D341Med (cell line): Measurements from ENCODE around the gene CNPPD1.

Experiments used
- DNase-seq: peaks from one replicate; pipeline ENCODE4 v3.0.0; 2012; ENCODE audit warnings: low spot score

The CNPPD1 gene

GRCh38 chr2:219176818-219177551 lies at the start of gene CNPPD1:
Gene CNPPD1, minus strand, starts transcription at chr2:219176925. Its CDS starts 97 bp downstream, at chr2:219176828.
- DNase-seq: peak; percentile 89

DNA sequence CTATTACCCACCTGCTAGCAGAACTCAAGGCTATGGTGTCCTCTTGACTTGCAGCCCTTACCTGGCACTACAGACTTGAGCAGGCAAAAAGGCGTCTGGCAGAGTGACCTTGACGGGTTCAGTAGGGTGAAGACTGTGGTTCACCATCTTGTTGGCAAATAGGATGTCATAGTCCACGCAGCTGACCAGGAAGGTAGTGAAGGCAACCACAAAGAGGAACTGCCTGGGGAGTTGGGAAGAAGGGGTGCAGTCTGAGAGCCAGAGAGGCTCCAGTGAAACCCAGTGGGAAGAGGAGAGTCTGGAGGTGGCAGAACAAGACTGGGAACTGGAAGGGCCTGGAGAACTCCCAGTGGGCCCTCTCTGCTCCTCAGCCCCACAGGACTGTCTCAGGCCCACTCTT lies 48.6 kb upstream of the CNPPD1 start:
- no peak for DNase-seq

GRCh38 chr2:219223831-219224610 lies 47.3 kb upstream of the CNPPD1 start:
- no peak for DNase-seq

DNA sequence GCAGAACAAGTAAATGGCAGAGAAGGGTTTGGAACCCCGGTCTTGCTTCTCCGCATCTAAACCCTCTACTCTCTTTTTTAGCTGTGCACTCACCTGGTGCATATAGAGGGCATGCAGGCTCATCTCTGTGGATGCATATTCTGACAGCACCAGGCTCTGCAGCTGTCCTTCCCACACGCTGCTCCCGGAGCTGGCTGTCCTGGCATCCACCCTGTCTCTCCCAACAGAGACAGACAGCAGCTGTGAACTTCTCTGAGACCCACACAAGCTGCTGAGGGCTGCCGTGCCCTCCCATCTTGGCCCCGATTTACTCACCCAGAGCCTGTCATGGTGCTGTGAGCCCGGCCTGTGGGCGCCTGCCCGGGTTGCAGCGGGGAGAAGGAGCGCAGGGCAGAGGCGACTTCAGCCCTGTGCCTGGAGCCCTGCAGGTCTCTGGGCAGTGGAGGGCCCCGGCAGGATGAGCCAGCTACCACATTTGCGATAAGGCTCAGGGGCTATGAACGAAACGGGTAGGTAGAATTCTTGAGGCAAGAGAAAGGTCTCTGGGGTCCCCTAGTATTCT lies 45.3 kb upstream of the CNPPD1 start:
- no peak for DNase-seq

DNA sequence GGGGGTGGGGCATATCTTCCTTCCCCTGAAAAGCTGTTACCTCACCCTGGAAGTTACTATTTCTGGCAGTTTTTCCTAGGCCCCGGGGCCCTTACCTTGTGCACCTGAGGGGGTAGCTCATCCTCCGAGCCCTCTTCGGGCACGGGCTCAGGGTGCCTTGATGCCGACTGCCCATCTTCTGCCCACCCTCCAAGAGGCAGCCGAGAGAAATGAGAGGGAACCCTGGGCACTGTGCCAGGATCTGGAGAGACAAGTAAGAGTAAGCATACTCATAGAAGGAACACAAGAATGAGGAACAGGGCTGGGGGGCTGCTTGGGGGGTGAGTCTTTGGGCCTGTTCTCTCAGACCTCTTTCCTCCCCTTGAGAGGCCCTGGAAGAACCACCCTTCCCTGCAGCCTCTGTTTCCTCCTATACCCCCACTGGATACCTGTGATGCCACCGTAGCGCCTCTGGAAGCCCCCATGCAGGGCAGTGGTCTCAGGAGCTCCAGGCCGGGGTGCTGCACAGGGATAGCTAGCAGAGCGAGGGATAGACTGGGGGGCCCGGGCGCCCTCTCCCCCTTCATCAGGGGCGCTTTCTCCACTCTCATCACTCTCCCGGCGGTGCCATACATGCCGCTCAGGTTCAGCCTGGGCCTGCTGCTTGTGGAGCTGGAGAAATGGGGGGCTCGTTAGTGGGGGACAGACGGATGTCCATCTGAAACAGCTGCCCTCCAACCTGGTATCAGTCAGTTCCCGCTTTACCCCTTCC lies 44.1 kb upstream of the CNPPD1 start:
- DNase-seq: no peak

- DNase-seq: no peak
Observed at GRCh38 chr2:219219784-219220532, 43.2 kb upstream of the CNPPD1 start.

- DNase-seq: peak; percentile 95
Observed at GRCh38 chr2:219218732-219219701, 42.3 kb upstream of the CNPPD1 start, which contains the start of gene ABCB6. Gene ABCB6, minus strand, starts transcription at chr2:219218958. Its CDS starts 285 bp downstream, at chr2:219218673.

- DNase-seq: peak; percentile 57
Observed at GRCh38 chr2:219218217-219218731, 41.5 kb upstream of the CNPPD1 start.

- no peak for DNase-seq
Observed at GRCh38 chr2:219216535-219216915, 39.8 kb upstream of the CNPPD1 start.

GRCh38 chr2:219215871-219216534 lies 39.3 kb upstream of the CNPPD1 start:
- no peak for DNase-seq

DNA sequence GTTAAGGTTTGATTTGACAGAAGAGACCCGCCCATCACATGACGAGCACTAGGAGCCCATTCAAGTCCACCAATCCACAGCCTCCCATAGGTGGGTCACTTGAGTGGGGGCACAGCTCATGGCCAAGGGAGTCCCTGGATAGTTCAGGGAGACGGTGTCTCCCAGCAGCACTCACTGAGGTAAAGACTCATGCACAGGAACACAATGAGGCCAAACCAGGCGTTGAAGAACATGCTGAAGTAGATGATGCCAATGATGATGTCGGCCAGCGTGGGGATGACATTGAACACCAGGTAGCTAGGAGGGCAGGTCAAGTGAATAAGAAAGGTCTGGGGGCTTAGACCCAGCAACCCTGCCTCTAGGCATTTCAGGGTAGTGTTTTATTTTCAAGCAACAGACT lies 38.1 kb upstream of the CNPPD1 start:
- DNase-seq: no peak

- no peak for DNase-seq
Observed at GRCh38 chr2:219214141-219214540, 37.4 kb upstream of the CNPPD1 start.

- DNase-seq: no peak
Observed at GRCh38 chr2:219213486-219214071, 36.9 kb upstream of the CNPPD1 start.

DNA sequence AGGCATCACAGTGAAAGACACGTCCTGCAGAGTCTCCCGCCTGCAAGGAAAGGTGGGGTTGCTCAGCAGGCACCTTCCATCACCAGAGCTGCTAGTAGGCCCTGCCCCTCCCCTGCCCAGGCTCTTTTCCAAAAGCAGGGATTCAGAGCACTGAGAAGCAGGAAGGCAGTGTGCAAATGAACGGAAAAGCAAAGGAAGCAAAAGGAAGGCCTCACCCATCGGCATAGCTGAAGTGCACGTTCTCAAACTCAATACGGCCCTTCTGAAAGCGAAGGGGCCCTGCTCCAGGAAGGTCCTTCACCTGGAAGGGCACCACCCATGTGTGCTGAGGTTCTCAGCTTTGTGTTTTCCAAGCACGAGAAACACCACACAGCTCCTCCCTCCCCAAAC lies 36.3 kb upstream of the CNPPD1 start:
- no peak for DNase-seq

DNA sequence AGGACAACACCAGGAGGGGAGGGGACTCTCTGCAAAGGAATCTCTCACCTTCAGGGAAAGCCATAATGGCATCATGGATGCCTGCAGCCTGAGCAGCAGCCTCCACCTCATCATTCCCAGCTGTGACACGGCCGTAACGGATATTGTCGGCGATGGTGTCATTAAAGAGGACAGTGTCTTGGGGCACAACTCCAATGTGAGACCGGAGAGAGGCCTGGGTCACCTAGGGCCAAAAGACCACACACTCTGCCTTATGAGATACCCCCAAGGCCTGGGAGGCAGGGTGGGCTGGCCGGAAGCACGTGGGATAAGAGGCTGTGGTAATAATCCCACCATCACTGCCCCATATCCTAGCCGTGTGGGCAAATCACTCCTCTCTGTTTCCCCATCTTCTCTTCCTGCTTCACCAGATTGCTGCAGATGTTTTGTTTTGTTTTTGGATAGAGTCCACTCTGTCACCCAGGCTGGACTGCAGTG lies 34.2 kb upstream of the CNPPD1 start:
- no peak for DNase-seq

GRCh38 chr2:219210196-219210885 lies 33.6 kb upstream of the CNPPD1 start:
- no peak for DNase-seq

GRCh38 chr2:219209236-219210195 lies 32.8 kb upstream of the CNPPD1 start:
- DNase-seq: no peak
